ENCODE data around the gene DAP.

DNA sequence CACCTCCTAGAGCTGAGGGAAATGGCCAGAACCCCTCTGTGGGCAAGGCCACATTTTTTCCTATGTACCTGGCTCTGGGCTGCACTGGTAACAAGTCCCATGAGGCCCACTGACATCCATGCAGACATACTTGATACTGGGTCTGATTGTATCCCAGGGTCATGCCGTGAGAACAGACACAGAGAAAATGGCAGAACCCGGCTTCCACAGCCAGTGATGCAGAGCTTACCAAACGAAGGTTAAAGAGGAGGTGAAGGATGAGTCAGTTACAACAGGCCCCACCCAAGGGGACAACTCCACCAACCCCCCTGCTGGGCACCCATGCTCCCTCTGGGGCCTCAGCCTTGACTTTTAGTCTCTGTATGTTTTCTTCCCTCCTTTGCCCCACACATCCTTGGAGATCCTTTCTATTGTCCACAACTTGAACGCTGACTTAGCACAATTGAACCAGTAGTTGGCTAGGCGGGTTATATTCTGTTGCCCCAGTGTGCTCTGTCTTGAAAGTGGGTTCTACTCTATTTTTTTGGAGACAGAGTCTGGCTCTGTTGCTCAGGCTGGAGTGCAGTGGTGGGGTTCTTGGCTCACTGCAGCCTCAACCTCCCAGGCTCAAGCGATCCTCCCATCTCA is 93.5 kb downstream of the DAP start:
- TF ChIP-seq POLR2AphosphoS5 (IDR thresholded peaks at IDR 0.05) = no peak
- TF ChIP-seq, protein P1, sequence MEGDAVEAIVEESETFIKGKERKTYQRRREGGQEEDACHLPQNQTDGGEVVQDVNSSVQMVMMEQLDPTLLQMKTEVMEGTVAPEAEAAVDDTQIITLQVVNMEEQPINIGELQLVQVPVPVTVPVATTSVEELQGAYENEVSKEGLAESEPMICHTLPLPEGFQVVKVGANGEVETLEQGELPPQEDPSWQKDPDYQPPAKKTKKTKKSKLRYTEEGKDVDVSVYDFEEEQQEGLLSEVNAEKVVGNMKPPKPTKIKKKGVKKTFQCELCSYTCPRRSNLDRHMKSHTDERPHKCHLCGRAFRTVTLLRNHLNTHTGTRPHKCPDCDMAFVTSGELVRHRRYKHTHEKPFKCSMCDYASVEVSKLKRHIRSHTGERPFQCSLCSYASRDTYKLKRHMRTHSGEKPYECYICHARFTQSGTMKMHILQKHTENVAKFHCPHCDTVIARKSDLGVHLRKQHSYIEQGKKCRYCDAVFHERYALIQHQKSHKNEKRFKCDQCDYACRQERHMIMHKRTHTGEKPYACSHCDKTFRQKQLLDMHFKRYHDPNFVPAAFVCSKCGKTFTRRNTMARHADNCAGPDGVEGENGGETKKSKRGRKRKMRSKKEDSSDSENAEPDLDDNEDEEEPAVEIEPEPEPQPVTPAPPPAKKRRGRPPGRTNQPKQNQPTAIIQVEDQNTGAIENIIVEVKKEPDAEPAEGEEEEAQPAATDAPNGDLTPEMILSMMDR (IDR thresholded peaks at IDR 0.05) = no peak
- no peak for TF ChIP-seq POLR2A (IDR thresholded peaks at IDR 0.05)
